SU-DHL-6 (cell line): Measurements from ENCODE around the gene BMP6.

ENCODE experiments used
- CTCF ChIP-seq: fragments of 200-600 bp; sonication (generic); IDR thresholded peaks from one replicate; pipeline ENCODE4 v1.5.1; 2017; ENCODE audit warnings: antibody characterized with exemption, mild to moderate bottlenecking, low read length, moderate library complexity; ENCODE audit not compliant: insufficient read depth, poor library complexity, severe bottlenecking
- EZH2phosphoT487 ChIP-seq: fragments of 200-600 bp; sonication (generic), shearing (Covaris generic); conservative IDR thresholded peaks from 2 replicates; pipeline ENCODE4 v1.6.1; 2018; ENCODE audit warnings: mild to moderate bottlenecking, antibody characterized with exemption, low read length, moderate library complexity, mixed read lengths

GRCh38 chr6:7742223-7742785 lies 16.4 kb downstream of the BMP6 start:
- TF ChIP-seq CTCF (no peak), EZH2phosphoT487 (no peak)
